Endothelial cell of hepatic sinusoid (primary cell): ENCODE measurements around the gene HCN3.
"Not testable (repeated sequence)": the region's sequence is repeated elsewhere in the genome, so short reads cannot be mapped to it uniquely, and the experiment has no call there.

ENCODE experiments used
- in situ Hi-C: cut with HindIII; loops from 2 replicates; pipeline ENCODE4 v1.10.0; 2017; ENCODE audit warnings: low sequenced_read_pairs

Gene HCN3

GRCh38 chr1:155282488-155283091 lies 5.3 kb downstream of the HCN3 start:
- in situ Hi-C loops = no loop called here

DNA sequence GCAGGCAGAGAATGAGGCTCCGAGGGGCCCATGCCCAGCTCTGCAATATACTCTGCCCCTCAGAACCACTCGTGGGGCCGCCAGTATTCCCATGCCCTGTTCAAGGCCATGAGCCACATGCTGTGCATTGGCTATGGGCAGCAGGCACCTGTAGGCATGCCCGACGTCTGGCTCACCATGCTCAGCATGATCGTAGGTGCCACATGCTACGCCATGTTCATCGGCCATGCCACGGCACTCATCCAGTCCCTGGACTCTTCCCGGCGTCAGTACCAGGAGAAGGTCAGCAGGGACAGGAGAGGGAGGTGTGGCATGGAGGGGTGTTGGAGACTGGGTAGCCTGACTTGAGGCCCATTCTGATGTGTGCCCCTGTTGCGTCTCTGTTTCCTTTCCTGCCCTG lies 7.2 kb downstream of the HCN3 start:
- in situ Hi-C loops = no loop called here

- in situ Hi-C loops = no loop called here
Observed at GRCh38 chr1:155285063-155285462, 7.8 kb downstream of the HCN3 start.

DNA sequence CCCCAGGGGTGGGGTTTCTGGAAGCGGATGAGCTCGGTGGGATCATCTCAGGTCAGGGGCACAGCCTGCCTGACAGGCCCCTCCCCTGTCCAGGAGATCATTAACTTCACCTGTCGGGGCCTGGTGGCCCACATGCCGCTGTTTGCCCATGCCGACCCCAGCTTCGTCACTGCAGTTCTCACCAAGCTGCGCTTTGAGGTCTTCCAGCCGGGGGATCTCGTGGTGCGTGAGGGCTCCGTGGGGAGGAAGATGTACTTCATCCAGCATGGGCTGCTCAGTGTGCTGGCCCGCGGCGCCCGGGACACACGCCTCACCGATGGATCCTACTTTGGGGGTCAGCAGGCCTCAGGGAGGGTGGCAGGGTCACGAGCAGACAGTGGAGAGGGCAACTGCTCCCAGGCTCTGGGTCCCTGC lies 8.4 kb downstream of the HCN3 start:
- in situ Hi-C loops = no loop called here

DNA sequence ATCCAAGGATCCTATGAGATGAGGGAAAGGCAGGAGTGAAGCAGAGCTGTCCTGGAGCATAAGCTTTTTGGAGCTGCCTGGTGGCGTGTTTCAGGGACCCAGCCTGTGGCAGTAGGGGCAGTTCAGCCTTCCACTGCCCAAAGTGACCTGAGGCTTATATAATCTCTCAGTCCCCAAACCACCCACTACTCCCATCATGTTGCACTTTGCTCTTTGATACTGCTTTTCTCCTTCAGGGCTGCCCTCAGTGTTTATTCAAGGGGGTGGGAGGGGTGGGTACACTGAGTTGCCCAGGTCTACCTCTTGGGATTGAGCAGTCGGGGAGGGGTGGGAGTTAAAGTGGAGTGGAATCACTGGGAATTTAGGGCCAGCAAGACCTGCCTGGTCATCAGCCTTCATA lies 9.3 kb downstream of the HCN3 start:
- in situ Hi-C loops = no loop called here

DNA sequence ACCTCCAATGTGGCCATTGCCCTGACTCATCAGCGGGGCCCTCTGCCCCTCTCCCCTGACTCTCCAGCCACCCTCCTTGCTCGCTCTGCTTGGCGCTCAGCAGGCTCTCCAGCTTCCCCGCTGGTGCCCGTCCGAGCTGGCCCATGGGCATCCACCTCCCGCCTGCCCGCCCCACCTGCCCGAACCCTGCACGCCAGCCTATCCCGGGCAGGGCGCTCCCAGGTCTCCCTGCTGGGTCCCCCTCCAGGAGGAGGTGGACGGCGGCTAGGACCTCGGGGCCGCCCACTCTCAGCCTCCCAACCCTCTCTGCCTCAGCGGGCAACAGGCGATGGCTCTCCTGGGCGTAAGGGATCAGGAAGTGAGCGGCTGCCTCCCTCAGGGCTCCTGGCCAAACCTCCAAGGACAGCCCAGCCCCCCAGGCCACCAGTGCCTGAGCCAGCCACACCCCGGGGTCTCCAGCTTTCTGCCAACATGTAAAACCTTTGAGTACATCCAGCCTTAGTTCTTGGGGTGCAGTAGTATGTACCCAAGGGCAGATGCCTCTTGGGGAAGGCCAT lies 10.8 kb downstream of the HCN3 start:
- in situ Hi-C loops = no loop called here

GRCh38 chr1:155291006-155291405 lies 13.7 kb downstream of the HCN3 start:
- in situ Hi-C loops = not testable (repeated sequence)

DNA sequence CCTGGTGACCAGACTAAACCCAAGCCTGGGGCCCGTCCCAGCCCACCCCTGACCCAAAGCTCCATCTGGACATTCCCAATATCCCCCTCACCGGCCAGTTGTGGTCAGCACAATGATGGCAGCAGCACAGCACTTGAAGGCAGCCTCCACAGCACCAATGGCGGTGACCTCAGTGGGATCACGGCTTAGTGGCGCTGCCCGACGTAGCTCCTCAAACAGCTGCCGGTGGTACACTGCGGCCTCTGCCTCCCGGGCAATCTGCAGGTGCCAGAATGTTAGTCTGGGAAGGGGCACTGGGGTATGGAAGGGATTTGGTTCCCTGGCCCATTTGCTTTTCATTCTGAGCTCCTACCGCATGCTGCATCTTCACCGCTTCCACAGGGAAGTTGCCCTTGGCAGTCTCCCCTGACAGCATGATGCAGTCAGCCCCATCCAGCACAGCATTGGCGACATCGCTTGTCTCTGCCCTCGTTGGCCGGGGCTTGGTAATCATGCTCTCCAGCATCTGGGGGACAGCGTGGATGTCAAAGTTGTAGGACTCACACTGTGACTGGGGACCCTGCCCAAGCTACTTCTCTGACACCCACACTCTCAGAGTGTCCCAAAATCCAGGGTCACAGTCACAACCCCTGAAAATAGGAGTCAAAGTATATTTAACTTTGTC lies 16.0 kb downstream of the HCN3 start:
- in situ Hi-C loops = no loop called here

DNA sequence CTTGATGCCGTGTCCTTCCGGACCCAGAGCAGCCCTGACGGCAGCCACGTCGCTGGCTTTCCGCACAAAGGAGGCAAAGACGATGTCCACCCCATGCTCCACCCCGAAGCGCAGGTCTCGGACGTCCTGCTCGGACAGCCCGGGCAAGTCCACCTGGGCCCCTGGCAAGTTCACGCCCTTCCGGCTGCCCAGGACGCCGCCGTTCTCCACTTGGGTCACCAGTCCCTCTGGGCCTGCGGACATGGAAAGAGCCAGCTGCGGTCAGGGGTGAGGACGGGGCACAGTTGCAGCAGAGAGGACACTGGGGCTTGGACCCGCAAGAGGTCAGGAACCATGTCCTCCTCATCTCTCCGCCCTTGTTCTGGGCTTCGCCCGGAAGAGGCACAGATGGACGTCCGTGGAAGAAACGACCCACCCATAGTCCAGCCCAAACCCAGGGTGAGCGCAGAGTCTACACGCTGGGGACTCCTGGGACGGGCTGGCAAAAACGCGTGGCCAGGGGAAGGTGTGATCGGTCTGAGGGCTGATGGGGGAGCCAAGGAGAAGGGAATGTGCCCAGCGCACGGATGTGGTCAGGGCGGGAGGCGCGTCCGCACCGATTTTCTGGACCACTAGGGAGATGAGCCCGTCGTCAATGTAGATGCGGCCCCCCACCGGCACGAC lies 17.4 kb downstream of the HCN3 start:
- in situ Hi-C loops = no loop called here

GRCh38 chr1:155295183-155295941 lies 18.1 kb downstream of the HCN3 start:
- in situ Hi-C loops = no loop called here

- in situ Hi-C loops = no loop called here
Observed at GRCh38 chr1:155295942-155296267, 18.6 kb downstream of the HCN3 start.

DNA sequence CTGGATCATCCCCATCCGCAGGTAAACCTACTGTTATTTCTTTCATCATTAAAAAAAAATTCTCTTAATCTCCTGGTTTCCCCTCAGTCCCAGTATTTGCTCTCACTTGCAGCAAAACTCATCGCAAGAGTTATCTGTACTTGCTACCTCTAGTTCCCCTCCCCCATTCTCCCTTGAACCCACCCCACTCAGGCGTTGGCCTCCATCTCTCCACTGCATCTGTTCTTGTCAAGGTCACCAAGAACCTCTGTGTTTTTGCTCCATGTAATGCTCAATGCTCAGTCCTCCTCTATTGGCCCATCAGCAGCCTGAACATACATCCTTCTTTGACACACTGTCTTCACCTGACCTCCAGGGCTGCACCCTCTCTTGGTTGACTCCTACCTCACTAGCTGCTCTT lies 19.4 kb downstream of the HCN3 start:
- in situ Hi-C loops = no loop called here

DNA sequence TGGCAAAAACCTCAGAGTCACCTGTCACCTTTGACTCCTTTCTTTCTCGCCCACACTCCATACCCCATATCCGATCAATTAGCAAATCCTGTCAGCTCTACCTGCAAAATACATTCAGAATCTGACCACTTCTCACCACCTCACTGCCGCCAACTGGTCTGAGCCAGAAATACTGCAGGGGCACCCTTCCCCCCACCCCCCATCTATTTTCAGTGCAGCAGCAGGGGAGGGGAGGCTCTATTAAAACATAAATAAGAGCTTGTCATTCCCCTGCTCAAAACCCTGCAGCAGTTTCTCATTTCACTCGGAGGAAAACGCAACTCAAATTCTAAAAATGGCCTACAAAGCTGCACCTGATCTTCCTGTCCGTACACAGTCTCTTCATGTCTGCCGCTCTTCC lies 20.1 kb downstream of the HCN3 start:
- in situ Hi-C loops = no loop called here

DNA sequence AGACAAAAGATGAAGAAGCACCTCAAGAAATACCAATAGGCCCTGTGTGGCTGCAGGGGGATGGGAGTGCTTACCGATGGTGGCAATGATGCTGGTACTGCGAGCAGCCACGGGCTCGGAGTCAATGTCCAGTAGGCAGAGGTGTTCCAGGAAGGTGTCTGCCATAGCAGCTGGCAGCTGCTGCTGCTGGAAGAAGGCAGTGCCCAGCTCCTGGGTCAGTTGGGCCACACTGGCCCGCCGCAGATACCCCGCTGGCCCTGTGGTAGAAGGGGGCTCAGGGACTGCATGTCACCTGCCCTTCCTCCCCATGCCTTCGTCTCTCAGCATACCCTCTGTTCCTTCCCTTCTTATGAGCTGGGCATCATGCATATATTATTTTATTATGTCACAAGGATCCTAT lies 22.8 kb downstream of the HCN3 start:
- in situ Hi-C loops = no loop called here

DNA sequence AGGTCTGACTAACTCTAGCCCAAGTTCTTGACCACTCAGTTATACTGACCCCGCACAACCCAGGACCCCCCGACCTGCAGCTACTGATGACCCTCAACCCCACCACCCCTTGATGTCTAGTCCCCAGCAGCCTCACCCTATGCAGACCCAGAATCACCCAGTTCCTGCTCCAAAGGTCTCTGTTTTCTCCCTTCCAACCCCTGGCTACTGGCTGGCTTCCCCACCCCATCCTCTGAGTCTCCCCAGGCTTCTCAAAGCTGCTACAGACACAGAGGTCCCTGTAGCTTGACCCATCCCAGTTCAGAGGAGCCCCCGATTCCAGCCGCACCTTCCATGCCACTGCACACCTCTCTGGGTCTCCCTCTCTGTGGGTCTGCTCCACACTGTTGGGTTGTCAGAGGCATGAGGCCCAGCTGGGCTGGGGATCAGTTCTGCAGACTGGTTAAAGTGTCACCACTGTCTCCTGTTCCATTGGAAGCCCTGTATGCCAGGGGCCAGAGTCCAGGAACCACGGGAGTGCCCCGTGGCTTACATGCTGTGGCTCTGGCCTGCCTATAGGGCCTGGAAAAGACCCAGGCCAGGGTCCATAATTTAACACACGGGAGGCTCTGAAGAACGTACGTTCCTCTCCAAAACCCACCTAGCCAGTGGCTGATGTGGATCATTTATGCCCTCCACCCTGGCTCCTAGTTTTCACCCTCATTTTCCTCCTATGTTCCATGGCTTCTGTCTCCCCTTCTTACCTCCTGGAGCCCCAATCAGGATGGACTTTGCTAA lies 23.5 kb downstream of the HCN3 start:
- in situ Hi-C loops = no loop called here

DNA sequence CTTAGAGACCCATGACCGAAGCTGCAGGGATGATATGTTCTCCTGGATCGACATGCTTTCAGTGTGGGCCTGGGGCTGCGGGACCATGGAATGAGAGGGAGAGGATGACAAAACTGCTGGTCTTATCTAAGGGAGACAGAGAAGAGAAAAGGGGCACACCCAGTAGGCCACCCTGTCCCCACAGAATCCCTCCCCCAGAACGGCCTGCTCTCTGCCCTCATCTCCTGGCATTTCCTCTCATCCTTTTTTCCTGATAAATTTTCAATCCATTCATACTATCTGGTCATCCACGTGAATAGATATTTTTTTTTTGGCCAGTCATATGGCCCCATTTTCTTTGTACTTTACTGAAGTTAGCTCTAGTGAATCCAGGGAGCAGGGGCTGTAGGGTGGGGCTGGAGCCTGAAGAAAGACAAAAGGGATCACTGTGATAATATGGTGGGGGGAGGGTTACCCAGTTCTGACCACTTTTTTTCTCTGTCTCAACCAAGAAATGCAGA lies 24.1 kb downstream of the HCN3 start, which contains the start of gene PKLR:
Gene PKLR (minus strand): TSS at position 97 of the 500 bp plus-strand sequence. CDS start 43 bp downstream, at position 54.
- in situ Hi-C loops = no loop called here

DNA sequence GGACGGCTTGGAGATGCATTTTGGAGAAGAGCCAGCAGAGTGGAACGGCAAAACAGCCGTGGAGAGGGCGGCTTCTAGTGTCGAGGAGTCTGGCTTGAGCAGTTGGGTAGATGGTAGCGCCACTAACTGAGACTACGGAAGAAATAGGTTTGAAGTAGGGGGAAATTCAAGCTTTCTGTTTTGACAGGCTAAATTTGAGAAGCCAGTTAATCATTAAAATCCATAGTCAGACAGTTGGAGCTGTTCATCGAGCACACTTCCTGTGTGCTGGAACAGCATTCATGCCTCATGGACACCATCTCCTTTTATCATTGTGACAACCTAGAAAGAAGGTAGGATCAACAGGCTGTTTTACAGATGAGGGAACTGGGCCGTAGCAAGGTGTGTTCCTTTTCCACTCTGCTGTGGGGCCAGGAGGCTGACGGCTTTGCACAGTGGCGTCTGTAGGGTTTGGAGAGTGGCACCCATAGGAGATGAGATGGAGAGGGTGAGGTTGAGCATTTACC lies 27.3 kb downstream of the HCN3 start:
- in situ Hi-C loops = no loop called here

DNA sequence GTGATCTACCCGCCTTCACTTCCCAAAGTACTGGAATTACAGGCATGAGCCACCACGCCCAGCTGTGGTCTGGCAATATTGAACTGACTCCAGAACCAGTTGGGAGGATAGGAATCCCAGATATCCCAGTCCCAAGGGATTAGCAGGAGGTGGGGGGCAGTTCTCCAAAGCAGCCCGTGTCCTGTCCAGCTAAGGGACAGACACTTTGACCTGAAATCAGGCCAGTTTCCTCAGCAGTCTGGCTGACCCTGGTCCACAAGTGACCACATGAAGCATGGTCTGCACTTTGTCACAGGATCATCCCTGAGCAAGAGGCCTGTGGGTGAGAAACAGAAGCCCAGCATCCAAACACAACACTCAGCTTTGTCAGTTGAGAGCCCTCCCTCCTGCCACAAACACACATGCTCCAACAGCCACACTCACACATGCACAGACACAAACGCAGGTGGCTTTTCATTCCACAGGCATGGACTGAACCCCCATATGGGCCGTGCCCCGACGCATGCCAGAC lies 28.7 kb downstream of the HCN3 start:
- in situ Hi-C loops = no loop called here

- in situ Hi-C loops = no loop called here
Observed at GRCh38 chr1:155307247-155307740, 30.0 kb downstream of the HCN3 start.
